HepG2 (cell line): ENCODE measurements around the gene THOC3. TPM values are rescaled to one million over a fixed set of nuclear protein-coding genes. Genes with fewer than 3 reads are reported as not detected.
"Not testable (repeated sequence)": the region's sequence is repeated elsewhere in the genome, so short reads cannot be mapped to it uniquely, and the experiment has no call there.

Experiments
- ATAC-seq: fragments of 200-7000 bp; cut with Tn5 transposase; 3 replicates; pipeline ENCODE4 v1.9.1; 2020; ENCODE audit warnings: mild to moderate bottlenecking, moderate library complexity
- BruUV-seq: library from RNA; stranded (reverse); fragments of 400-500 nt; replicated peaks from 2 replicates; lab custom pipeline; 2021; lab: Mats Ljungman, UMichigan
- CTCF ChIA-PET: fragments of 300-600 bp; formaldehyde crosslinking; extraction: SDS; loops from one replicate; lab custom pipeline; 2021; ENCODE audit warnings: low total read pairs, inconsistent platforms, low intra/inter-chr PET ratio; lab: Yijun Ruan, JAX
- POLR2A ChIA-PET: fragments of 350-600 bp; sonication (Branson Sonifier 250); formaldehyde crosslinking; loops from one replicate; lab custom pipeline; 2020; ENCODE audit warnings: antibody characterized with exemption, inconsistent platforms; lab: Yijun Ruan, JAX
- DNase-seq: peaks from one replicate; pipeline ENCODE4 v3.0.0-alpha.2; 2015; ENCODE audit warnings: low spot score
- FAIRE-seq: peaks from 3 replicates; lab custom pipeline; 2011; peaks lifted over from hg19 to GRCh38; lab: Jason Lieb, UNC
- H2AFZ ChIP-seq: one replicate; pipeline ENCODE4 v1.6.1; 2011; ENCODE audit warnings: low read length, inconsistent platforms
- H3K27ac ChIP-seq: fragments of 300-600 bp; 3 replicates; pipeline ENCODE4 v1.8.0; 2011; ENCODE audit warnings: mixed run types, mild to moderate bottlenecking, mixed read lengths, low read length, inconsistent platforms; ENCODE audit not compliant: insufficient read depth; ENCODE audit errors: extremely low read length
- H3K27me3 ChIP-seq, 2 experiments: fragments of 200-600 bp in 1 of 2; 2 replicates in 1 of 2; 3 replicates in 1 of 2; pipeline versions ENCODE4 v1.6.0 to v1.8.0; 2011; ENCODE audit warnings: low read length in 2 of 2, mild to moderate bottlenecking in 2 of 2, moderate library complexity in 2 of 2, inconsistent platforms in 1 of 2; ENCODE audit not compliant: insufficient read depth in 2 of 2, control insufficient read depth in 1 of 2
- H3K36me3 ChIP-seq, 2 experiments: fragments of 200-600 bp in 1 of 2; replicated peaks in 1 of 2; 2 replicates in 1 of 2; 3 replicates in 1 of 2; pipeline versions ENCODE4 v1.5.1 to v1.8.0; 2011; ENCODE audit warnings: low read length in 2 of 2, inconsistent platforms in 1 of 2; ENCODE audit not compliant: insufficient read depth in 2 of 2, control insufficient read depth in 1 of 2
- H3K4me1 ChIP-seq: 2 replicates; pipeline ENCODE4 v1.5.1; 2012; ENCODE audit warnings: low read length, inconsistent platforms; ENCODE audit not compliant: insufficient read depth
- H3K4me2 ChIP-seq: 2 replicates; pipeline ENCODE4 v1.6.0; 2011; ENCODE audit warnings: low read depth, low read length, inconsistent platforms
- H3K4me3 ChIP-seq, 3 experiments: fragments of 200-600 bp in 1 of 3; sonication (generic), shearing (Covaris generic) in 1 of 3; replicated peaks in 1 of 3; 2 replicates each; pipeline ENCODE4 v1.5.1; 2011 to 2016; ENCODE audit warnings: low read length in 3 of 3, inconsistent platforms in 2 of 3, low read depth in 2 of 3, mild to moderate bottlenecking in 2 of 3, control low read depth in 1 of 3, mixed read lengths in 1 of 3; ENCODE audit not compliant: insufficient read depth in 1 of 3
- H3K79me2 ChIP-seq: one replicate; pipeline ENCODE4 v1.6.1; 2011; ENCODE audit warnings: low read length, inconsistent platforms; ENCODE audit not compliant: insufficient read depth
- H3K9ac ChIP-seq: 2 replicates; pipeline ENCODE4 v1.6.0; 2011; ENCODE audit warnings: mild to moderate bottlenecking, low read depth, low read length, inconsistent platforms; ENCODE audit not compliant: insufficient read depth
- H3K9me3 ChIP-seq: 2 replicates; pipeline ENCODE4 v1.5.1; 2012; ENCODE audit warnings: mild to moderate bottlenecking, low read length
- H4K20me1 ChIP-seq: 2 replicates; pipeline ENCODE4 v1.6.0; 2011; ENCODE audit warnings: inconsistent platforms, mild to moderate bottlenecking, low read length, moderate library complexity; ENCODE audit not compliant: insufficient read depth
- WGBS: methylation state at CpG from one replicate; pipeline ENCODE4 v1.1.6; 2017; ENCODE audit warnings: low lambda C conversion rate; 5-methylcytosine and 5-hydroxymethylcytosine counted together
- in situ Hi-C: cut with HindIII; loops from 2 replicates; pipeline ENCODE4 v1.10.0; 2017; ENCODE audit warnings: low pct_unique_long_range_greater_than_20kb; ENCODE audit not compliant: extremely low pct_ligation_motif_present
- intact Hi-C: fragments of 100-400 bp; cut with micrococcal nuclease; formaldehyde crosslinking; loops from one replicate; pipeline ENCODE4 v1.10.0; 2022; ENCODE audit not compliant: unreplicated experiment
- polyA plus RNA-seq, 8 experiments: library from polyadenylated mRNA; depleted of rRNA in 3 of 8; stranded (reverse) in 7 of 8; unstranded in 1 of 8; fragments of >200 nt; fragmentation: Illumina TruSeq in 4 of 8; extraction: Trizol in 4 of 8; gene quantifications; 2 replicates each; pipeline versions ENCODE4 v1.2.1 to v1.2.3, GENCODE V29; 2011 to 2016; ENCODE audit warnings: low read depth in 4 of 8, missing spikeins in 1 of 8, mixed read lengths in 1 of 8; ENCODE audit not compliant: insufficient read depth in 1 of 8
- total RNA-seq, 5 experiments: library from RNA; depleted of rRNA; stranded (reverse); fragments of >200 nt; fragmentation: Illumina TruSeq; extraction: Trizol; gene quantifications; 2 replicates each; pipeline ENCODE4 v1.2.3, GENCODE V29; 2016; ENCODE audit warnings: low read depth in 1 of 5

The THOC3 gene
- total and polyA plus RNA-seq, 2 of the 13 experiments (the other 11 are each of a cell fraction or from before 2014, with no cell fraction given) = 86.7 to 95.1 TPM

- not testable (repeated sequence) for FAIRE-seq
- WGBS = no CpG with 5 or more reads among the region's 4 CpGs
Observed at GRCh38 chr5:176011088-176011487, 43.0 kb upstream of the THOC3 start.

DNA sequence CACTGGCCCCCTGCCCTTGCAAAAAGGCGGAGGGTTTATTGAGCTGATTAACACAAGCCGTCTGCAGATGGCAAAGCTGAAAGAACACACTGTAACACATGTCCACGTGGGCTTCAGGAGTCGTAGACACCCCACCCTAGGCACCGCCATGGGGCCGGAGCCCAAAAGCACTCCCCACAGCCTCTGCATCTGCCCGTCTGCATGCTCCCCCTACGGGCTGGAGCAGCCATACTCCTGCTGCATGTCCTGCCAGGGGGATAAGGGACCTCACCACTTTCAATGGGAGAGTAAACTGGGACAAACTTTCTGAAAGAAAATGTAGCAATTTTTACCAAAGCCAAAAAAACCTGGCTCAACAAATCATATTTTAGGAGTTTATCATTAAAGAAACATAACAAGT lies 42.1 kb upstream of the THOC3 start:
- H4K20me1 ChIP-seq, in situ Hi-C loops, H3K4me1 ChIP-seq, H3K36me3 ChIP-seq, H3K4me3 ChIP-seq, H3K9ac ChIP-seq, H3K27me3 ChIP-seq, CTCF ChIA-PET, H3K9me3 ChIP-seq, H3K27ac ChIP-seq, H2AFZ ChIP-seq, intact Hi-C loops, H3K4me2 ChIP-seq, BruUV-seq, DNase-seq, POLR2A ChIA-PET, H3K79me2 ChIP-seq, FAIRE-seq: not testable (repeated sequence)
- WGBS = 14% methylated on average over 4 of the region's 8 CpGs
- peak; percentile 71 for ATAC-seq

More at GRCh38 chr5:176011088-176011487, 43.0 kb upstream of the THOC3 start:
- H3K36me3 ChIP-seq, BruUV-seq, DNase-seq, H3K27ac ChIP-seq, H4K20me1 ChIP-seq, ATAC-seq, H3K4me3 ChIP-seq, H3K27me3 ChIP-seq, CTCF ChIA-PET, intact Hi-C loops, H3K9ac ChIP-seq, H3K79me2 ChIP-seq, in situ Hi-C loops, H3K4me1 ChIP-seq, H3K9me3 ChIP-seq, POLR2A ChIA-PET, H2AFZ ChIP-seq, H3K4me2 ChIP-seq: not testable (repeated sequence)

DNA sequence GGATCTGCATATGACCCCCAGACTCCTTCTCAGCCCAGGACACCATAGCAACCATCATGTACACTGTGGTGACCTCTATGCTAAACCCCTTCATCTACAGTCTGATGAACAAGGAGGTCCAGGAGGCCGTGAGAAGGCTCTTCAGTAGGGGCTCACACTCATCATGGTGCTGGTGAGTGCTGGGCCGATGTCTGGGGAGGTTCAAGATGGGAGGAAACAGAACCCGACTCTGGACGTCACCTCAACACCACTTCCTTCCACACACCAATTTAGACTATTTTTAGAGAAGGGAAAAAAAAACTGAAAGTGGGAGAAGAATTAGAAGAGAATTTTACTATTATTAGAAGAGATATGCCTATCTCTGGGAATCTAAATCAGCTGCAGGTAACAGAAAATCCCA lies 39.1 kb upstream of the THOC3 start:
- H3K27ac ChIP-seq, POLR2A ChIA-PET, H3K4me1 ChIP-seq, in situ Hi-C loops, H3K79me2 ChIP-seq, H3K9ac ChIP-seq, H3K27me3 ChIP-seq, FAIRE-seq, ATAC-seq, CTCF ChIA-PET, H2AFZ ChIP-seq, H3K9me3 ChIP-seq, H3K4me3 ChIP-seq, H3K36me3 ChIP-seq, BruUV-seq, intact Hi-C loops, H4K20me1 ChIP-seq, H3K4me2 ChIP-seq, DNase-seq: not testable (repeated sequence)
- 0% methylated on average over 2 of the region's 4 CpGs for WGBS

- CTCF ChIA-PET, H3K27ac ChIP-seq, H3K36me3 ChIP-seq, H3K9me3 ChIP-seq, ATAC-seq, POLR2A ChIA-PET, H2AFZ ChIP-seq, FAIRE-seq, H4K20me1 ChIP-seq, intact Hi-C loops, H3K4me1 ChIP-seq, H3K79me2 ChIP-seq, H3K4me3 ChIP-seq, H3K27me3 ChIP-seq, BruUV-seq, DNase-seq, in situ Hi-C loops, H3K9ac ChIP-seq, H3K4me2 ChIP-seq: not testable (repeated sequence)
- WGBS = 77% methylated on average over 4 of the region's 13 CpGs
Observed at GRCh38 chr5:176006819-176007218, 38.7 kb upstream of the THOC3 start.
